ENCODE measurements around the gene RASL12.
A peak's percentile ranks its signal among the peaks of the same experiment; 100 is the strongest.

The RASL12 gene

GRCh38 chr15:65037309-65037708, 30.5 kb downstream of the RASL12 start:
- DNase-seq (ENCODE audit: low read depth) = no peak
- TF ChIP-seq CTCF (IDR thresholded peaks at IDR 0.05; ENCODE audit: low read depth, low read length, missing control alignments) = no peak
- no peak overlapping the region for H3K4me3 ChIP-seq (ENCODE audit: low read depth, low read length)

GRCh38 chr15:65034719-65035118, 33.1 kb downstream of the RASL12 start:
- DNase-seq (ENCODE audit: low read depth) = no peak
- no peak overlapping the region for H3K4me3 ChIP-seq (ENCODE audit: low read depth, low read length)
- TF ChIP-seq CTCF (IDR thresholded peaks at IDR 0.05; ENCODE audit: low read depth, low read length, missing control alignments) = no peak

GRCh38 chr15:65033659-65034269, 34.0 kb downstream of the RASL12 start:
- TF ChIP-seq CTCF (IDR thresholded peaks at IDR 0.05; ENCODE audit: low read depth, low read length, missing control alignments) = peak; percentile 65
- H3K4me3 ChIP-seq (ENCODE audit: low read depth, low read length) = no peak overlapping the region
- DNase-seq (ENCODE audit: low read depth) = no peak

GRCh38 chr15:65032801-65033537, 34.8 kb downstream of the RASL12 start:
- TF ChIP-seq CTCF (IDR thresholded peaks at IDR 0.05; ENCODE audit: low read depth, low read length, missing control alignments) = peak; percentile 87
- no peak overlapping the region for H3K4me3 ChIP-seq (ENCODE audit: low read depth, low read length)
- no peak for DNase-seq (ENCODE audit: low read depth)

- DNase-seq (ENCODE audit: low read depth) = no peak
- TF ChIP-seq CTCF (IDR thresholded peaks at IDR 0.05; ENCODE audit: low read depth, low read length, missing control alignments) = no peak
- peak overlapping the region; percentile 91; the same call in 1 of the 2 replicates for H3K4me3 ChIP-seq (ENCODE audit: low read depth, low read length)
Measured at GRCh38 chr15:65029736-65030208, 38.0 kb downstream of the RASL12 start.

- peak; percentile 3 for TF ChIP-seq CTCF (IDR thresholded peaks at IDR 0.05; ENCODE audit: low read depth, low read length, missing control alignments)
- no peak for DNase-seq (ENCODE audit: low read depth)
- H3K4me3 ChIP-seq (ENCODE audit: low read depth, low read length) = peak within 1 kb of the TSS; percentile 91
Measured at GRCh38 chr15:65028921-65029735, 38.7 kb downstream of the RASL12 start, which contains the start of gene MTFMT. TSS of gene MTFMT (minus strand) at chr15:65029639. CDS start at chr15:65029613, 26 bp downstream.

Measured in GM12864 (cell line).